ENCODE results near the gene ZNF280B. TPM values are rescaled to one million over a fixed set of nuclear protein-coding genes. Genes with fewer than 3 reads are reported as not detected.
A peak's percentile ranks its signal among the peaks of the same experiment; 100 is the strongest.

The ZNF280B gene
- total and polyA plus RNA-seq, 12 donors = 0.01 to 2.7 (median 0.80) TPM

DNA sequence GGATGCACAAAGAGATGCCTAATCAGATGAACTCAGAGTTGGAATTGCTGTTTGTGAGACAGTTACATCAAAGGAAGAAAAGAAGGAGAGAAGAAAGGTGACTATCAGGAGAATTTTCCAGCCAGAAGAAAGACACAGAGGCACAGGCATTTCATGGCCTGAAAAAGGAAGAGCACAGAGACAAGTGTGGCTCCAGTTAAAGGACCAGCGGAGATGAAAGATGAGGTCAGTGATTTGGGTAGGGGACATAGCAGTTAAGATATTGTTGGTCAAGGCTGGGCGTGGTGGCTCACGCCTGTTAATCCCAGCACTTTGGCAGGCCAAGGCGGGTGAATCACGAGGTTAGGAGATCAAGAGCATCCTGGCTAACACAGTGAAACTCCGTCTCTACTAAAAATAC, 15.0 kb upstream of the ZNF280B start:
- Histone ChIP-seq H3K27me3 (peaks cover 0 to 35% (median 7%) of the 10 kb centered on the region in 7 donors), H3K36me3 (no peaks in the 10 kb centered on the region), H3K4me1 (no peaks in the 10 kb centered on the region), H3K27ac (no peak overlapping the region), H3K9me3 (no peaks in the 10 kb centered on the region), H3K4me3 (no peak overlapping the region)
- TF ChIP-seq, protein P1, sequence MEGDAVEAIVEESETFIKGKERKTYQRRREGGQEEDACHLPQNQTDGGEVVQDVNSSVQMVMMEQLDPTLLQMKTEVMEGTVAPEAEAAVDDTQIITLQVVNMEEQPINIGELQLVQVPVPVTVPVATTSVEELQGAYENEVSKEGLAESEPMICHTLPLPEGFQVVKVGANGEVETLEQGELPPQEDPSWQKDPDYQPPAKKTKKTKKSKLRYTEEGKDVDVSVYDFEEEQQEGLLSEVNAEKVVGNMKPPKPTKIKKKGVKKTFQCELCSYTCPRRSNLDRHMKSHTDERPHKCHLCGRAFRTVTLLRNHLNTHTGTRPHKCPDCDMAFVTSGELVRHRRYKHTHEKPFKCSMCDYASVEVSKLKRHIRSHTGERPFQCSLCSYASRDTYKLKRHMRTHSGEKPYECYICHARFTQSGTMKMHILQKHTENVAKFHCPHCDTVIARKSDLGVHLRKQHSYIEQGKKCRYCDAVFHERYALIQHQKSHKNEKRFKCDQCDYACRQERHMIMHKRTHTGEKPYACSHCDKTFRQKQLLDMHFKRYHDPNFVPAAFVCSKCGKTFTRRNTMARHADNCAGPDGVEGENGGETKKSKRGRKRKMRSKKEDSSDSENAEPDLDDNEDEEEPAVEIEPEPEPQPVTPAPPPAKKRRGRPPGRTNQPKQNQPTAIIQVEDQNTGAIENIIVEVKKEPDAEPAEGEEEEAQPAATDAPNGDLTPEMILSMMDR (IDR thresholded peaks at IDR 0.05) = no peak
- no peak for ATAC-seq
- intact Hi-C loops (cut with DNase I) = no loop called here
- DNase-seq = no peak
- 79 to 87% methylated on average over 6 of the region's 6 CpGs for WGBS, 2 donors

DNA sequence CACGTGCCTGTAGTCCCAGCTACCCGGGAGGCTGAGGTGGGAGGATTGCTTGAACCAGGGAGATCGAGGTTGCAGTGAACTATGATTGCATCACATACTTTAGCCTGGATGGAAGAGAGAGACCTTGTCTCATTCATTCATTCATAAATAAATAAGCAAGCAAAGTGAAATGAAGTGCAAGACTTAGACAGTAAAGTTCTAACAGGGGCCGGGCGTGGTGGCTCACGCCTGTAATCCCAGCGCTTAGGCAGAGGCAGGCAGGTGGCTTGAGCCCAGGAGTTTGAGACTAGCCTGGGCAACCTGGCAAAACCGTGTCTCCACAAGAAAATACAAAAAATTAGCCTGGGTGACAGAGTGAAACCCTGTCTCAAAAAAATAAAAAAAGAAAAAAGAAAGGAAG, 13.1 kb upstream of the ZNF280B start:
- no peaks in the 10 kb centered on the region for H3K9me3 ChIP-seq
- WGBS, 2 donors = 84 to 85% methylated on average over 8 of the region's 8 CpGs
- TF ChIP-seq, protein P1 (IDR thresholded peaks at IDR 0.05) = no peak
- H3K4me3 ChIP-seq = no peak overlapping the region
- no peaks in the 10 kb centered on the region for H3K36me3 ChIP-seq
- DNase-seq (no peak), ATAC-seq (no peak)
- peaks cover 0 to 50% (median 14%) of the 10 kb centered on the region in 7 donors for H3K27me3 ChIP-seq
- intact Hi-C loops (cut with DNase I) = no loop called here
- no peak overlapping the region for H3K27ac ChIP-seq
- H3K4me1 ChIP-seq = no peaks in the 10 kb centered on the region

- H3K27ac ChIP-seq = no peak overlapping the region
- peaks cover 0 to 54% (median 17%) of the 10 kb centered on the region in 7 donors for H3K27me3 ChIP-seq
- no peak overlapping the region for H3K4me3 ChIP-seq
- ATAC-seq = no peak
- no peaks in the 10 kb centered on the region for H3K36me3 ChIP-seq
- intact Hi-C loops (cut with DNase I) = no loop called here
- H3K9me3 ChIP-seq = no peaks in the 10 kb centered on the region
- TF ChIP-seq, protein P1 (IDR thresholded peaks at IDR 0.05) = no peak
- DNase-seq = no peak
- 75 to 83% methylated on average over 12 of the region's 12 CpGs for WGBS, 2 donors
- H3K4me1 ChIP-seq = no peaks in the 10 kb centered on the region
These were observed 12.4 kb upstream of the ZNF280B start for GRCh38 chr22:22520667-22521602.

GRCh38 chr22:22520020-22520656, 11.6 kb upstream of the ZNF280B start, which contains the start of gene ZNF280A:
Gene ZNF280A, minus strand, starts transcription at chr22:22520270. Its CDS starts 4,640 bp downstream, at chr22:22515630.
- peaks cover 0 to 62% (median 24%) of the 10 kb centered on the region in 7 donors for H3K27me3 ChIP-seq
- H3K4me3 ChIP-seq = no peak within 1 kb of the TSS
- no peaks in the 10 kb centered on the region for H3K4me1 ChIP-seq
- TF ChIP-seq, protein P1 (IDR thresholded peaks at IDR 0.05) = no peak
- 62 to 69% methylated on average over 12 of the region's 12 CpGs for WGBS, 2 donors
- no peaks in the 10 kb centered on the region for H3K9me3 ChIP-seq
- no peaks in the 10 kb centered on the region for H3K36me3 ChIP-seq
- ATAC-seq = peak in 1 of 8 donors; percentile 31
- no peak within 1 kb of the TSS for H3K27ac ChIP-seq
- DNase-seq = no peak
- intact Hi-C loops (cut with DNase I) = no loop called here
